RPMI8226 (cell line): ENCODE data around the gene ITGA3.

Experiments used
- DNase-seq: peaks from one replicate; pipeline ENCODE4 v3.0.0-alpha.2; 2015

The ITGA3 gene

DNA sequence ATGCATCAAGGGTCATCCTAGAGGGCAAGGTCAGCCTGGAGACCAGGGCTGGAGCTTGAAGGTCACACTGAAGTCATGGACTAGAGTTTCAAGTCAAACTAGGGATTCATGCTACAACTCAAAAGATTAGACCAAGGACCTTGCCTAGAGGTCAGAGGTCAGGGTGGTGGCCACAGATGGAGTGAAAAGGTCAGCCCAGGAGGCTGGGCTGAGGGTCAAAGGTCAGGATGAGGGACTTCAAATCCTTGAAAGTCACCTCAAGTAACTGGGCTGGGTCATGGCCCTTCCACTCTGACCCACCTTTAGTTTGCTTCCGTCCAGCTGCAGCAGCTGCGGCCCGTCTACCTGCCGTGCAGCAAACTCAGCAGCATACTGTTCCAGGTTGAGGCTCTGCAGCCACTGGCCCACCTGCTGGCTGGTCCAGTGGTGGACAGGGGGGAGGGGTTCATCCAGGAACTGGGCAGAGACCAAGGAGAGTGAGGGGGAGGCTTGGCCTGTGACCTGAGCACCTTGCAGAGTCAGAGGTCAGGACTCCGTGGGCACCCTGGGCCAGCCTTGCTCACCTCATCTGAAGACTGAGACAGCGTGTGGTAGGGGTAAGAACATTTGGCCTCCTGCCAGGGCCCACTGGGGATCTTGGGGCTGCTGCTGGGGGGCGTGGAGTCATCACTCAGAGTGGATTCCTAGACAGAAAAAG, 57.9 kb downstream of the ITGA3 start:
- no peak for DNase-seq

- DNase-seq, result no peak
Observed at GRCh38 chr17:50114401-50114800, 58.5 kb downstream of the ITGA3 start.

DNA sequence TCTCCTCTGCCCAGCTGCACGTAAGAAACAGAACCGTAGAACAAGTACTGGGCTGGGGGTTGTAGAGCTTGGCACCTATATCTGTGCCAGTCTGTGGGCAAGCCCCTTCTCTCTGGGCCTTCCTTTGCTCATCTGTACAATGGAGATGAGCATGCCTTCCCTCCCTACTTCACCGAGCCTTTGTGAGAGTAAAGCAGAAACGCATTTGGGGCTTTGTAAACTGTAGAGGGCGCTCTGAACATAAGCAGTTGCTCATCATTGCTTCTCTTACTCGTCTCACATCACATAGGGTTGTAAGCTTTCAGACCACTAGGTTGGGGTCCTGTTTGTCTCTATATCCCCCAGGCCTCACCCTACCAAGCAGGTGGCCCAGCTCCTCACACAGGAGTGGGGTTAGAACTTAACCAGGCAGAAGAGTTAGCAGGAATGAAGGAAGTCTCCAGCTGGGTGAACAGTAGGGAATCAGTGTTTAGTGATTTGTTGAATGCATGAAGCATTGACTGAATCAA, 59.0 kb downstream of the ITGA3 start:
- peak; percentile 79 for DNase-seq

DNA sequence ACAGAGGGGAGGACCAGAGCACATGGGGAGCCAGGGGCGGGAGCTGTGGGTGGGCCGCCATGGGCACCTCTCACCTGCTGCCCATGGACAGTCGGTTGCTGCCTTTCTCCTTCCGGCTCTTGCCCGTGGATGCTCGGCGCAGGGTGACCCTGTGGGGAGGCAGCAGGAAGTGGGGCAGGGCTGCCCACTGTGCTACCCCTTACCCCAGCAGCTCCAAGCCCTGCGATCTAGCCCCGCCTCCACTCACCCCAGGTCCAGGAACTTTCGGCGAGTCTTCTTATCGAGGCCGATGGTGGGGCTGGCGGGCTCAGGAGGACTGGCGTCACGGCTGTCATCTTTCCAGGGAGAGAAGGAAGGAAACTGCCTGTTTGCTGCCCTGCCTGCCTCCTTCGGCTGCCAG, 59.8 kb downstream of the ITGA3 start:
- DNase-seq, result no peak

GRCh38 chr17:50117202-50118051, 61.5 kb downstream of the ITGA3 start:
- peak; percentile 87 for DNase-seq

GRCh38 chr17:50118076-50118827, 62.3 kb downstream of the ITGA3 start:
- no peak for DNase-seq

- no peak for DNase-seq
Observed at GRCh38 chr17:50118828-50119218, 62.9 kb downstream of the ITGA3 start.

DNA sequence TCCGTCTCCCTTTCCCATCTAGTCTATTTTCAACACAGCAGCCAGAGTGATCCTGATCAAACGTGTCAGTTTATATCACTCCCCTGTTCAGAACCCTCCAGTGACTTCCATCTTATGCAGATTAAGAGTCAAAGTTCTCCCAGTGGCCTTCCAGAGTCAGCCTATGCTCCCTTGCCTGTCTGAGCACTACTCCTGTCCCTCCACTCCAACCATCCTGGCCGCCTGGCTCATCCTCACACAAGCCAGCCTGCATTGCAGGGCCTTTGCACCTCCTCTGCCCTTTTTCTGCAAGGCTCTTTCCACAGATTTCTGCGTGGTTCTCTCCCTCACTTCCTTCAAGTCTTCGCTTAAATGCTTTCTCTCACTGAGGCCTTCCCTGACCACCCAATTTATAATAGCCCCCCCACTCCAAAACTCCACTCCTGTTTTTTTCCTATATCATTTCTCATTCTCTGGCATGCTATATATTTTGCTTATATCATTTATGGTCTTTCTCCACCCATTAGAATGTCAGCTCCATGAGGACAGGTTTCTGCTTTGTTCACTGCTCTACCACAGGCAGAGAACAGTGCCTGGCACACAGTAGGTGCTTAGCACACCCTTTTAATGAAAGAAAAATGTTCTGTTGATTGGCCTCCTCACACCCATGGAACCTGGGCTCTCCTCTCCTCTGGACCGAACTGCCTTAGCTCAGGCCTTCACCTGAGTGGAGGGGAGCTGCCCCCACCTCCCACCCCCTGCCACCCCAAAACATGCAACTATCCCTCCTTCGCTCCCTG, 64.8 kb downstream of the ITGA3 start:
- DNase-seq, result no peak

- DNase-seq, result no peak
Observed at GRCh38 chr17:50122945-50123344, 67.0 kb downstream of the ITGA3 start.

- DNase-seq, result no peak
Observed at GRCh38 chr17:50123649-50124349, 67.9 kb downstream of the ITGA3 start.

DNA sequence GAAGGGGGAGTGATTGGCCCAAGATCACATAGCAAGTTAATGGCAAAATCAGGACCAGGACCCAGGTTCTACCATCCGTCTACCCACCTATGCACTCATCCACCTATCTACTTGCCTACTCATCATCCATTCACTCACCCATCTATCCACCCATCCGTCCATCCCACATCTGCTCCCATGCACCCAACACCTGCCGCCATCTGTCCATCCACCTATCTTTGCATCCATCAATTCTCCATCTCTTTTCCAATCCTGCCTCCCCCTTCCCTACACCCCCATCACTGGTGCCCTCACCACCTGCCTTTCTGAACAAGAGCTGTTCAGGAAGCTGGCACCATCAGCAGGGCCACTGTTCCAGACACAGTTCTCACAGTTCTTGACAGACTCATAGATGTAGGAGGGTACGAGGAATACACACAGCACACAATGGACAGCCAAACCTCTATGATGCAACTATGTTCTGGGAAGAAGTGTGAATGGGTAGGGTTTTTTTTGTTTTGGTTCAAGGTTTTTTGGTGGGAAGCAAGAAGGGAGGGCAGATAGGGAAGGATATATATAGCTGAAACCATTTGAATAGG, 69.6 kb downstream of the ITGA3 start:
- no peak for DNase-seq

DNA sequence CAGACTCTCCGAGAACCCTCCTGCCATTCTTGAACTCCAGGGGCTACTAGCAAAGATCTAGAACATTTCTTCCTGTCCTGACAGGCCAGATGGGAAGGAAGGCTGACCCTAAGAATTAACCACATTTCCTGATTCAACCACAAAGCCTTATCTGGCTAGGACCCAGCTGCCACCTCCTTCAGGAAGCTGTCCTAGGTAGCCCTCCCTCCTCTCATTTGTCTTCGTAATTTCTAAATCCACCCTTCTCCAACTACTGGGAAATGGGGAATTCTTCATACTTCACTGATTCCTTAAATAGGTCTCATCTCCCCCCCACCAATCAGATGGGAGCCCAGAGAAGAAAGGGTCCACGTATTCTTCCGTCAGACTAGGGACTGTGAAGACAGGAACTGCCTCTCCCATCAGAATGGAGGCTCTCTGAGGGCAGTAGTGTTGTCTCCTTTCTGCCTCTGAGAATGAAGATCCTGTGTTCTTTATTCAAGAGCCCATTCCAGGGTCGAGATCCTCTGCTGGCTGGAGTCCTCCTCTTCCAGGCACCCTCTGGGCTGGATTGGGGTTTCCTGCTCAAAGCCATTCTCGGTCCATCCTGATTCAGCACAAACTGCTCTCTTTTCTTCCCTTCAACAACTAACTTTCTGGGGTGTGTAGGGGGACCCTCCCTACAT, 71.9 kb downstream of the ITGA3 start:
- DNase-seq, result peak; percentile 50

- DNase-seq, result no peak
Observed at GRCh38 chr17:50128441-50129352, 72.8 kb downstream of the ITGA3 start.

DNA sequence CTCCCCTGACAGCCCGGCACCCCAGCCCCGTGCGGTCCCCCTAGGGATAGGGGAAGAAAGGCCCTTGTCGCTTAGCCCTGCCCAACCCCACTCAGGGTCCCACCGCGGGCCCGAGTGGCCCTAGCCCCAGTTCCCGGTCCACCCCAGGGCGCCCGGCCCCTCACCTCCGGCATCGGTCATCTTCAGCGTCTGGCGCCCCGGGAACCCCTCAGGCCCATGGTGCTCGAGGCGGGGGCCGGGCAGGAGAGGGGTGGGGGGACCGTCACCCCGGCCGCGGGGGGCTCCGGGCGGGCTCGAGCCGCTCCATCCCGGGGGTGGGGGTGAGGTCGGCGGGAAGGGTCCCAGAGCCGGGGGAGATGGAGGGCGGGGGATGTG, 73.4 kb downstream of the ITGA3 start:
- DNase-seq, result no peak

DNA sequence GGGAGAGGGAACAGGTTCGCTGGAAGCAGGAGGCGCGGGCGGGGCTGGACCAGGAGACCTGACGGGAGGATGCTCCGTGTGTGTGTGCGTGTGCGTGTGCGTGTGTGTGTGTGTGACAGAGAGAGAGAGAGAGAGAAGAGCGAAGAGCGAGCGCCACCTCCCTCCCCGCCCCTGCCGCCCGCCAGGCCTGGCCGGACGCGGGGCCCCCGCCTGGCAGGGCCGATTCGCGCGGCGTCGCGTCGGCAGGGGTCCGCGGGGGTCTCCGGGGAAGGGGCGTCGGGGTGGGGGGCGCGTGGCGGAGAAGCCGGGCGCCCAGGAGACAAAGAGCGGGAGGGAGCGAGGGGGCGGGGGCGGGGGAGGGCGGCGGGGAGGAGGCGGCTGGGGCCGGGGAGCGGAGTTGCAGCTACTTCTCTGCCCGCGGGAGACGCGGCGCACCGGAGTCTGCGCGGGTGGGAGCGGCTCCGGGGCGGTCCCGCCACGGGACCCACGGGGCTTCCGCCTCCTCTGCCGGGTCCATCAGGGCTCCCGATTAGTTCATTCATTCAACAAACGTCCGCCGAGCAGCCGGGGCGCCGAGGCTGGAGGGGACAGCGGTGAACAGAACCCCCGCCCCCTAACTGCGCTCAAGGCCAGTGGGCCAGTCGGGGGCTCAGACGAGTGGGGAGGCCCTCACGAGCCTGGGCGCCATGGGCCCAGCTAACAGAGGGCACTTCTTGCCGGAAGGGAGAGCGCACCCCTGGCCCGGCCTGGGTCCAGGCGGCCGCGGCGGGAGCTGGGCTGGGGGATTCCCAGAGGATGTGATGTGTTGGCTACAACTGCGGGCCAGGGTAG, 74.0 kb downstream of the ITGA3 start, which contains the start of gene SAMD14:
TSS of gene SAMD14 (minus strand) at position 433 of the 831 bp plus-strand sequence. CDS start 5,201 bp downstream, outside the sequence.
- DNase-seq, result no peak

GRCh38 chr17:50130559-50131305, 74.8 kb downstream of the ITGA3 start:
- DNase-seq, result no peak

- no peak for DNase-seq
Observed at GRCh38 chr17:50132104-50132794, 76.3 kb downstream of the ITGA3 start.
